GM04503 (cell line): ENCODE measurements around the gene CAP1.
A peak's percentile ranks its signal among the peaks of the same experiment; 100 is the strongest.

Experiments used
- DNase-seq: peaks from one replicate; pipeline ENCODE4 v3.0.0-alpha.2; 2012; ENCODE audit warnings: low read depth

Gene CAP1

GRCh38 chr1:40096646-40096976, 56.1 kb downstream of the CAP1 start:
- DNase-seq, result no peak

GRCh38 chr1:40096977-40097782, 56.7 kb downstream of the CAP1 start, which contains the start of gene PPT1:
PPT1 (minus strand) TSS chr1:40097252; CDS start chr1:40097238, 14 bp downstream.
- DNase-seq, result peak; percentile 15

GRCh38 chr1:40102038-40102437, 61.5 kb downstream of the CAP1 start:
- DNase-seq, result no peak

GRCh38 chr1:40102896-40103295, 62.4 kb downstream of the CAP1 start:
- DNase-seq, result no peak

GRCh38 chr1:40105028-40105427, 64.5 kb downstream of the CAP1 start:
- no peak for DNase-seq

GRCh38 chr1:40107290-40107959, 66.9 kb downstream of the CAP1 start:
- DNase-seq, result no peak

- DNase-seq, result no peak
These were observed 69.9 kb downstream of the CAP1 start for GRCh38 chr1:40110389-40110788.

GRCh38 chr1:40114400-40114799, 73.9 kb downstream of the CAP1 start:
- no peak for DNase-seq

GRCh38 chr1:40120128-40120527, 79.6 kb downstream of the CAP1 start:
- DNase-seq, result no peak
